GM12801 (cell line): ENCODE measurements around the gene MAFF.

Source experiments
- CTCF ChIP-seq: IDR thresholded peaks from one replicate; pipeline ENCODE4 v1.5.1; 2011; ENCODE audit warnings: control low read depth; ENCODE audit not compliant: insufficient read length; ENCODE audit errors: extremely low read depth

Gene MAFF

GRCh38 chr22:38174626-38175025 is 27.2 kb upstream of the MAFF start:
- TF ChIP-seq CTCF: no peak

GRCh38 chr22:38175206-38176118 is 26.3 kb upstream of the MAFF start:
- no peak for TF ChIP-seq CTCF

GRCh38 chr22:38176170-38176741 is 25.5 kb upstream of the MAFF start:
- TF ChIP-seq CTCF: no peak

GRCh38 chr22:38177044-38177443 is 24.8 kb upstream of the MAFF start:
- TF ChIP-seq CTCF: no peak

GRCh38 chr22:38177926-38178604 is 23.7 kb upstream of the MAFF start:
- TF ChIP-seq CTCF: no peak

GRCh38 chr22:38180841-38181452 is 20.8 kb upstream of the MAFF start:
- no peak for TF ChIP-seq CTCF
